HG03175 (cell line): ENCODE measurements around the gene KRTCAP2.
A peak's percentile ranks its signal among the peaks of the same experiment; 100 is the strongest.

Experiments used
- ATAC-seq: cut with Tn5 transposase; IDR thresholded peaks from one replicate; pipeline ENCODE4 v1.9.1; 2021; ENCODE audit warnings: mild to moderate bottlenecking, moderate library complexity; ENCODE audit not compliant: unreplicated experiment

KRTCAP2 gene

GRCh38 chr1:155184835-155185782 lies 12.0 kb upstream of the KRTCAP2 start:
- ATAC-seq: peak; percentile 93

DNA sequence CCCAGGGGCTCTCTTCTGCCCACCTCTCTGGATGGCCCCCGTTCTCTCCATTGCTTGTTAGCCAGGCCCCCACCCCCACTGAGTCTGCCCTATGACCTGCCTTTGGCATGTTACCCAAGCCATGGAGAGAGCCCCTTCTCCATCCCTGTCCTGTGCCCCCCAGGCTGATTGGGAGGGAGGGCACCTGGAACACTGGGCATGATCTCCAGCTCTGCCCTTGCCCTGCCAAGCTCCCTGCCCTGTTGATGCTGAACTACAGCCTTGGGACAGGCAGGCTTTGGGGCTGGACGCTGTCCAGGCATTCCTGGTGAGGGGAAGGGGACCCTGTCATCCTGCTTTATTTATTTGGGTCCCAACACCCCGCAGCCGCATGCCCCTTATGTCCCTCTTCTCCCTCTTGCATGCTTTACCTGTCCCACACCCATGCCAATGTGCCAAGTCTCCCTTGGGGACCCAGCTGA lies 11.3 kb upstream of the KRTCAP2 start:
- no peak for ATAC-seq

GRCh38 chr1:155183775-155184221 lies 10.7 kb upstream of the KRTCAP2 start:
- ATAC-seq: no peak

- no peak for ATAC-seq
Observed at GRCh38 chr1:155182052-155182550, 9.0 kb upstream of the KRTCAP2 start.

DNA sequence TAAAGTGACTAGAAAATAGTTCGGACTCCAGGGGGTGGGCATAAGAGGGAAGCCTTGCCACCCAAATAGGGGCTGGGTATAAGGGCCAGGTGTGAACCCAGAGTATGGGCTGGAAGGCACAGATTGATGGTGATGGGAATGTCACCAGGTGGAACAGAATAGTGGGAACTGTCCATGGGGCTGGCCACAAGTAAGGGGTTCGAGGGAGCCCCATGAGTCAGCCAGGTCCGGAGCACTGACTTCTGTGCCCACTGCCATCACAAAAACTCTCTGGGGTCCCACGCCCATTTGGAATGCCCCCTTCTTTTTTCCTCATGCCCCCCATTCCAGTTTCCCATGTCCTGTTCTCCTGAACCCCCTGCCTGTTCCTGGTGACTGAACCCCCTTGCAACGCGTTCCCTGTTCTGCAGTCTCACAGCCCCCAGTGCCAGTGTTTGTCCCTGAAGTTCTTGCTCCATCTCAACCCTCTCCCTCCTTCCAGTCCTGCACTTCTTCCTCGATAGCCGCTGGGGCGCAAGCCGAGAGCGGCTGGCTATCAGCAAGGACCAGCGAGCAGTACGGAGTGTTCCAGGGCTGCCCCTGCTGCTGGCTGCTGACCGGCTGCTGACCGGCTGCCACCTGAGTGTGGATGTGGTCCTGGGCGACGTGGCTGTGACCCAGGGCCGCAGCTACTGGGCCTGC lies 8.4 kb upstream of the KRTCAP2 start:
- no peak for ATAC-seq

- ATAC-seq: no peak
Observed at GRCh38 chr1:155179112-155180031, 6.3 kb upstream of the KRTCAP2 start.

GRCh38 chr1:155178441-155179111 lies 5.5 kb upstream of the KRTCAP2 start:
- ATAC-seq: no peak

GRCh38 chr1:155177918-155178281 lies 4.8 kb upstream of the KRTCAP2 start:
- ATAC-seq: no peak

GRCh38 chr1:155177192-155177917 lies 4.3 kb upstream of the KRTCAP2 start:
- no peak for ATAC-seq

DNA sequence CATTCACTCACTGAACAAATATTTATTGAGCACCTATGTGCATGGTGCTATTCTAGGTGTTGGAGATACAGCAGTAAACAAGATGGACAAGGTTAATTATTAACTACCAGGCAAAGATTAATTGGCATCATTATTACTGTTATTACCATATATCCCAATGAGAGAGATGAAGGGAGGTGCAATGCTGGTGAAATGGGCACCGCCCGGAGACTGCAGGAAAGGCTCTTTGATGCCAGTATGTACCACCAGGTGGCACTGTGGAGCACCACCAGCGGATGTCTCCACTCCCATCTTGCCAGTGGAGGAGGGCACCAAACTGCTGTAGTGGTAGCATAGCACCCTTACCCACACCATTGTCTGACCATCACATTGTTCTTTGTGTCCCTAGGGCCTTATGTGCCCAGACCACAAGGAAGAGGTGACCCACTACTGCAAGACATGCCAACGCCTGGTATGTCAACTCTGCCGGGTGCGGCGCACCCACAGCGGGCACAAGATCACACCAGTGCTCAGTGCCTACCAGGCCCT lies 3.5 kb upstream of the KRTCAP2 start:
- no peak for ATAC-seq

DNA sequence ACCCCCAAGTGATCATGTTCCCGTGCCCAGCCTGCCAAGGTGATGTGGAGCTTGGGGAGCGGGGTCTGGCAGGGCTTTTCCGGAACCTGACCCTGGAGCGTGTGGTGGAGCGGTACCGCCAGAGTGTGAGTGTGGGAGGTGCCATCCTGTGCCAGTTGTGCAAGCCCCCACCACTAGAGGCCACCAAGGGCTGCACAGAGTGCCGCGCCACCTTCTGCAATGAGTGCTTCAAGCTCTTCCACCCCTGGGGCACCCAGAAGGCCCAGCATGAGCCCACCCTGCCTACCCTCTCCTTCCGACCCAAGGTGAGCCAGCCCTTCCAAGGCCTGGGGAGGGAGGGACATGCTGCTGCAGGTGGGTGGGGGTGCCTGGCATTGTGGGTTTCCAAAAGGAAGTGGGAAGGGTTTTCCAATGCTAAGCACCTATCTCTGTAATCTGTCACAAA lies 2.8 kb upstream of the KRTCAP2 start:
- ATAC-seq: no peak

GRCh38 chr1:155175281-155175926 lies 2.3 kb upstream of the KRTCAP2 start:
- no peak for ATAC-seq

GRCh38 chr1:155174324-155175280 lies 1.5 kb upstream of the KRTCAP2 start:
- ATAC-seq: no peak

DNA sequence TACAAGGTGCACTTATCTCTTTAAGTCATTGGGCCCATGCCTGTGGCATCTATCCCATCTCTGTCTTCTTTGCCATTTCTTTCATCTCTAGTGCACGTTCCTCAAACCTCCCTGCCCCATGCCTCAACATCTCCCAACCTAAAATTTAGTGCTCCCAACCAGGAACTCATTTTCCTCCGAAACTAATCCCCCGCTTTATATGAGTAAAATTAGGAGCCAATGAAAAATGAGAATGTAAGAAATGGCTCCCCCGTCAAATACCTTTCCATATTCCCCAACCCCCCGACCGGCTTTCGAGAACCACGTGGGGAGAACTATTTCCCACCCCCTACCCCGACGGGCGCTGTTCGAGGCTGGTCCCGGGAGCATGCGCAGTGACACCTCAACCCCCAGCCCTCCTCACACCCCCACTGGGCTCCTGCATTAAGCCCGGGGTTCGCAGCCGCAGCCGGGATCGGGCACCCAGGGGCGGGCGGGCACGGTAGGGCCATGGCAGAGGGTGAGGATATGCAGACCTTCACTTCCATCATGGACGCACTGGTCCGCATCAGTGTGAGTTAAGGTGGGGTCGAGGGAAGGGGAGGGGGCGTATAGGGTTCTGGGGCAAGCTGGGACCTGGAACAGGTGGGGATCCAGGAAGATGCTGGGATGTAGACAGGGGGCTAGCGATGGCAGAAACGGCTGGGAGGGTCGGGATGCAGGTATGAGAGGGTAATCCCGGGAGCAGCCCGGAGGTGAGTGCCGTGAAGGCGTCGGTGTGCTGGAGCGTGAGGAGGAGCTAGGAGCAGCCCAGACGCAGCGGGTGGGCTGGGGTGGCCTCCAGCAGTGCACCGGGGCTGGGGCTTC lies 597 bp upstream of the KRTCAP2 start, which contains the start of gene TRIM46:
Gene TRIM46, plus strand, starts transcription at position 372 of the 846 bp plus-strand sequence. Its CDS starts 118 bp downstream, at position 490.
- no peak for ATAC-seq

- peak; percentile 18 for ATAC-seq
Observed at GRCh38 chr1:155171836-155172731, 1.0 kb downstream of the KRTCAP2 start.
